GM04504 (cell line): ENCODE measurements around the gene TAF9B.
"Not testable (repeated sequence)": the region's sequence is repeated elsewhere in the genome, so short reads cannot be mapped to it uniquely, and the experiment has no call there.

Experiments used
- DNase-seq: peaks from one replicate; pipeline ENCODE4 v3.0.0-alpha.2; 2012; ENCODE audit warnings: low read depth

TAF9B gene, protein sequence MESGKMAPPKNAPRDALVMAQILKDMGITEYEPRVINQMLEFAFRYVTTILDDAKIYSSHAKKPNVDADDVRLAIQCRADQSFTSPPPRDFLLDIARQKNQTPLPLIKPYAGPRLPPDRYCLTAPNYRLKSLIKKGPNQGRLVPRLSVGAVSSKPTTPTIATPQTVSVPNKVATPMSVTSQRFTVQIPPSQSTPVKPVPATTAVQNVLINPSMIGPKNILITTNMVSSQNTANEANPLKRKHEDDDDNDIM

GRCh38 chrX:78139160-78140123 lies at the start of gene TAF9B:
TSS of gene TAF9B (minus strand) at chrX:78139650. CDS start at chrX:78139611, 39 bp downstream.
- peak; percentile 54 for DNase-seq

GRCh38 chrX:78182881-78183280 lies 43.4 kb upstream of the TAF9B start:
- DNase-seq = no peak

GRCh38 chrX:78181307-78181706 lies 41.9 kb upstream of the TAF9B start:
- no peak for DNase-seq

GRCh38 chrX:78168065-78168464 lies 28.6 kb upstream of the TAF9B start:
- DNase-seq = no peak

DNA sequence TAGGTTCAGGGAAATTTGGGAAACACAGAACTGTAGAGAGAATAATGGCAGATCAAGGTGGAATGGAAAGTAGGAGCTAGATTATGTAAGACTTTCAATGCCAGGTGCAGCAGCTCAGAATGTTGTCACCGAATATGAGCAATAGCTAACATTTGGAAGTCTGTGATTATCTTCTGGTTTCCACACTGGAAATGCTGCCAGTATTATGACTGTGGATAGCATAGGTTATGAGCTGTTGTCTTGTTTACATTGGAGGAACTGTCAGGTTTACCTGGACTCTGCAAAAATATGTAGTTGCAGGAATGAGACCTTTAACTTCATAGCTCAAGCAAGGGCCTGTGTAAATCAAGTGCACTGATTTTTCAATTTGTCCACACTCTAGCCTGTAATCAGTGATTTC lies 26.0 kb upstream of the TAF9B start:
- no peak for DNase-seq

GRCh38 chrX:78163175-78163574 lies 23.7 kb upstream of the TAF9B start:
- DNase-seq = not testable (repeated sequence)

DNA sequence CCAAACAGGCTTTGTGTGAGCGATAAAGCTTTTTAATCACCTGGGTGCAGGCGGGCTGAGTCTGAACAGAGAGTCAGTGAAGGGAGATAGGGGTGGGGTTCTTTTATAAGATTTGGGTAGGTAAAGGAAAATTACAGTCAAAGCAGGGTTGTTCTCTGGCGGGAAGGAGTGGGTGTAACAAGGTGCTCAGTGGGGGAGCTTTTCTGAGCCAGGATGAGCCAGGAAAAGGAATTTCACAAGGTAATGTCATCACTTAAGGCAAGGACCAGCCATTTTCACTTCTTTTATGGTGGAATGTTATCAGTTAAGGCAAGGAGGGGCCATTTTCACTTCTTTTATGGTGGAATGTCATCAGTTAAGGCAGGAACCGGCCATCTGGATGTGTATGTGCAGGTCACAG lies 21.3 kb upstream of the TAF9B start:
- DNase-seq = not testable (repeated sequence)

DNA sequence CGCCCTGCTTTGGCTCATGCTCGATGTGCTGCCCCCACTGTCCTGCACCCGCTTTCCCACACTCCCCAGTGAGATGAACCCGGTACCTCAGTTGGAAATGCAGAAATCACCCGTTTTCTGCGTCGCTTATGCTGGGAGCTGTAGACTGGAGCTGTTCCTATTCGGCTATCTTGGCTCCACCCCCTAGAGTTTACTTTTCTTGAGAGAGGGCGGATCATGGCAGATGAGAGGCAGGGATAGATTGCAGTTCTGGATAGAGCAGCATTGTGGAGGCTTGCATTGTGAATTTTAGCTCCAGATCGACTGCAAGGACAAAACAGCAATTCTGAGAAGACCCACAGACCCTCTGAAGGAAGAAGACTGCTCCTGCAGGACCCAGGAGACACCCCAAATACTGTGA lies 18.4 kb upstream of the TAF9B start:
- not testable (repeated sequence) for DNase-seq

GRCh38 chrX:78157373-78157772 lies 17.9 kb upstream of the TAF9B start:
- not testable (repeated sequence) for DNase-seq

- not testable (repeated sequence) for DNase-seq
Measured at GRCh38 chrX:78147002-78147540, 7.6 kb upstream of the TAF9B start.

GRCh38 chrX:78140206-78140605 lies 756 bp upstream of the TAF9B start:
- no peak for DNase-seq

- no peak for DNase-seq
Measured at GRCh38 chrX:78133238-78133960, 6.1 kb downstream of the TAF9B start.

DNA sequence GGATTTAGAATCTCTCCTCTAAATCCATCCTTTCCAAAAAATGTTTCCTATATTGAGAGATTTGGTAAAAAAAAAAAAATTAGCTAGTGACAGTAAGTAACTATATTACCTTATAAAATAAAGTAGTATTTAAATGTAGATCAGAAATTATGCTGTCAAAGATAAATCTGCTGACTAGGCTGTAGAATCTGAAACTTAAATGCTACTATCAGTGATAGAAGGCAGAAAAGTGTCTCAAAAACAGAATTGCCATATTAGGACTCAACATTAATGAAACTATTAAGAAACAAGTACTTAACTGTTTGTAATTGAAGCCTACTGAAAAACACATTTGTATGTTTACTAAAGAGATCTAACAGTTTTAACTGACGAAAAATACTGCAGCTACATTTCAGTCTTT lies 8.3 kb downstream of the TAF9B start:
- DNase-seq = no peak

DNA sequence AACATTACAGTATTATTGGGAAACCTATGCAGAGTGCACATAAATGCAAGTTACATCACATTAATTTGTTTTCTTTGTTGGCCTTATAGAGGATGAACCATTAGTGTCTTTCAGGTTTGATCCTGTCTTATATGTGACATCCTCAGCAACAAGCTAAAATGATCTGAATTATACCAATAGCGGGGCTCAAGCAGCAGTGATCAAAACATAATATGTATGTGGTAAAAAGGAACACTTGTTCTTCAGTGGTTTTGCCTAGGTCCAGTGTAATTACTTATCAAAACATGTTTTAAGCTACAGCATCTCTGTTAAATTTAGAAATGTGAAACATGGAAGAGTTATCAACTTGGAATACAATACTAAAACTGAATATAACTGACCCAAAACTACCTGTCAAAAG lies 9.1 kb downstream of the TAF9B start:
- no peak for DNase-seq

DNA sequence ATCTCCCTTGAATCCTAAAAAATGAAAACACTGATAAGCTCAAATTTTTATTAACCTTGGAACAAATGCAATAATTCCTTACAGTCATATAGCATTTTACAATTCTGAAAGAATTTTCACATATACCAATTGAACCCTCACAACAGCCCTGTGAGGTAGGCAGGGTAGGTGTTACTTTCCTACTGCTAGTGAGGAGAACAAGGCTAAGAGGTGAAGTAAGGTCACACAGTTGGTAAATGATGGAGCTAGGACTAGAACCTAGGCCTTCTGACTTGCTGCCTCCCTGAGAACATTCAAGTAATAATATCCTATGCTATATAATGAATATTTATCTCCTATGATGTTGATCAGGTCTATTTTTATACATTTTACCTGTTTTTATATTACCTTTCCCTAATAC lies 9.7 kb downstream of the TAF9B start:
- DNase-seq = no peak

DNA sequence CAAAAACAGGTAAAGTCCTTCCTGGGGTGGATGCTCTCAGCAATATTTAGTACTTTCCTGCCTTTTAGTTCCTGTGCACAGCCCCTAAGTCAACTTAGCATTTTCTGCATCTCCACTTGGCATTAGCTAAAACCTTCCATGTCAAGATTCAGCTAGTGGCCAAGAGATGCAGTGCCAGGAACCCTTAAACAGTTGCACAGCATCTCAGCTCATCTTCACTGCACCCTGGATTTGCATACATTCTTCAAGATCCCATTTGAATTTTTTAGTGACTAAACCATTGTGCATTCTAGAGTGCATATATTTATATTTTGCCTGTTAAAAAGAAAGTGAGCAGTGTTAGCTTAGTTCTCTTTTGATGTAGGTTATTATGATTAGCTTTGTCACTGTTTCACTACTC lies 13.7 kb downstream of the TAF9B start:
- not testable (repeated sequence) for DNase-seq

- DNase-seq = no peak
Measured at GRCh38 chrX:78125148-78125547, 14.3 kb downstream of the TAF9B start.

DNA sequence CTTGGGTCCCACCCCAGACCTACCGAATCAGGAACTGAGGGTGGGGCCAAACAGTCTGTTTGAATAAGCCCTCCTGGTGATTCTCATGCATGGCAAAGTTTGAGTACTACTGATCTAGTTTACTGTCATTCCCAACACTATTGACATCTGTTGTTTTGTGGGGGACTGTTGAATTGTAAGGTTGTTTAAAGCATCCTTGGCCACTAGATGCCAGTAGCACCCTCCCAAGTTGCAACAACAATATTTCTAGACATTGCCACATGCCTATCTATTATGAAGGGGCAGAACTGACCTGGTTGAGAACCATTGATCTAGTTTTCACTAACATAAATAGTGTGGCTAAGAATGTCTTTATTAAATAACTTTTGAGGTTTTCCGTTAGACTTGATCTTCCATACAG lies 15.1 kb downstream of the TAF9B start:
- DNase-seq = no peak

- no peak for DNase-seq
Measured at GRCh38 chrX:78123190-78123589, 16.3 kb downstream of the TAF9B start.

DNA sequence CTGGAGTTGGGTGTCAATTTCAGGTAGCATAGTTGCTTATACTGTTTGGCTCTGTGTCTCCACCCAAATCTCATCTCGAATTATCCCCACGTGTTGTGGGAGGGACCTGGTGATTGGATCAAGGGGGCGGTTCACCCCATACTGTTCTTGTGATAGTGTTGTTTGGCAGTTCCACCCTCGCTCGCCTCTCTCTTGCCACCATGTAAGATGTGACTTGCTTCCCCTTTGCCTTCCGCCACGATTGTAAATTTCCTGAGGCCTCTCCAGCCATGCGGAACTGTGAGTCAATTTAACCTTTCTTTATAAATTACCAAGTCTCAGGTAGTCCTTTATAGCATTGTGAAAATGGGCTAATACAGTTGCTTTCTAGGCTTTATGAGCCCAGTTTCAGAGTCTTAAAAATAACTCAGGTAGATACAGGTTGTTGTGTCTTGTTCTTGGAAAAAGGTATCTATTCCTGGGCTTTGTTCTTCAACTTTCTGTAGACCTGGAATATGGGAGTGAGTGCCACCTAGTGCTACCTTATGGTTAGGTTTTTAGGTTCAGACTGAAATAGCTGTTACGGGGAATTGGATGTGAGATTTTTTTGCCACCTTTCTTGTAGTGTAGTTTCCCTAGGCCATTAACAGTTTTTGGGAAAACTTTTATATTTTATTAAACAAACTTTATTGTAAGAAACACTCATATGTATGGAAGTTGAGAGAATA lies 19.8 kb downstream of the TAF9B start:
- no peak for DNase-seq

GRCh38 chrX:78118628-78119027 lies 20.8 kb downstream of the TAF9B start:
- no peak for DNase-seq

DNA sequence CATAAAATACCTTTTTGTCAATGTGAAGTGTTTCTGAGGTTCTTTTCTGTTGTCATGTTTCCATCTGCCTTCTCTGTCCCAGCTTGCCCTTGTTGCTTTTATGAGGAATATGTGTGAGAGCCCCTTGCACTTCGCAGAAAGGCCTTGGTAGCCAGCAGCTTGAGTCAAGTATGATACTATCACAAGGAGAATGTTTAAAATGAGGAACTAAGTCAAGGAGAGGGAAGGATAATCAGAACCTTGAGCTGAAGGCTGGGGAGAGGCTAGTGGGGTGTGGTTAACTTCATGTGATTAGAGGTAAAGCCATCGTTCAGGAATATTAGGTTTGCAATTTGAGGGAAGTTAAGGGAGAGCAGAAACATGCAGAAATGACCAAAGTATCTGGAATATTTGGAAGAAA lies 22.7 kb downstream of the TAF9B start:
- no peak for DNase-seq
